T-helper 17 cell (primary cell): Measurements from ENCODE around the gene TRIM14. TPM values are rescaled to one million over a fixed set of nuclear protein-coding genes. Genes with fewer than 3 reads are reported as not detected.
A peak's percentile ranks its signal among the peaks of the same experiment; 100 is the strongest.

Experiments used
- ATAC-seq: fragments of 150-1000 bp; cut with Tn5 transposase; 2 replicates; pipeline ENCODE4 v1.10.0; 2021; ENCODE audit warnings: mild to moderate bottlenecking, moderate library complexity
- DNase-seq, 3 donors: peaks; one replicate each; pipeline versions ENCODE4 v3.0.0 to v3.0.0-alpha.2; 2020 to 2021
- H3K9me3 ChIP-seq: one replicate; pipeline ENCODE4 v1.7.0; 2013; ENCODE audit warnings: low read length, mild to moderate bottlenecking; ENCODE audit not compliant: control insufficient read depth, poor library complexity, severe bottlenecking
- H3K27ac Mint-ChIP-seq: one replicate; pipeline ENCODE4 v1.8.0; 2022; ENCODE audit warnings: mild to moderate bottlenecking, moderate library complexity, mixed read lengths
- H3K27me3 Mint-ChIP-seq: one replicate; pipeline ENCODE4 v1.8.0; 2022; ENCODE audit warnings: mixed read lengths
- H3K36me3 Mint-ChIP-seq: one replicate; pipeline ENCODE4 v1.8.0; 2022; ENCODE audit warnings: low read depth, mixed read lengths
- H3K4me1 Mint-ChIP-seq: one replicate; pipeline ENCODE4 v1.8.0; 2022; ENCODE audit warnings: mild to moderate bottlenecking, mixed read lengths
- H3K4me3 Mint-ChIP-seq: one replicate; pipeline ENCODE4 v1.8.0; 2022; ENCODE audit warnings: mild to moderate bottlenecking, moderate library complexity, mixed read lengths
- total RNA-seq, 4 donors: library from RNA in 2 of 4; stranded (reverse) in 2 of 4; gene quantifications; one replicate each; pipeline ENCODE4 v1.2.3 and lab custom pipeline; 2022 to 2026

Gene TRIM14
- total RNA-seq, 2 donors from 2014 or later: 63.8 to 64.6 TPM

DNA sequence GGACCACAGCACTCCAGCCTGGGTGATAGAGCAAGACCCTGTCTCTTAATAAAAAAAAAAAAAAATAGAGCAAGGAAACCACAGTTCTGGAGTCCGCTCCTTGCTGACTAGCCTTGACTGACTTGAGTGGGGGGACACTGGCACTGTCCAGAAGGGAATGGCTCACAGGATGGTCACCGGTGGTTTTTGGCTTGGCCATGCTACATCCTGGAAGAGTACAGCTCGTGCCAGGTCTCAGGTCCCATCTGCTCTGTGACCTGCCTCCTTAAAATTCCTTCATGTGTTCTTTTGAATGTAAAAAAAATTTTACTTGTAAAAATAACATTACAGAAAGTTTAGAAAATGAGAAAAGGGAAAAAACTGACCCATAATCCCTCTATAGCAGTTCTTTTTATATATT is 56.9 kb downstream of the TRIM14 start:
- Mint-ChIP-seq H3K4me3 (no peak overlapping the region), H3K27ac (peak overlapping the region; percentile 65), H3K27me3 (no peaks in the 10 kb centered on the region), H3K36me3 (peaks cover 2% of the 10 kb centered on the region), H3K4me1 (peaks cover 8% of the 10 kb centered on the region)
- no peak for ATAC-seq
- H3K9me3 ChIP-seq: no peaks in the 10 kb centered on the region
- no peak for DNase-seq

DNA sequence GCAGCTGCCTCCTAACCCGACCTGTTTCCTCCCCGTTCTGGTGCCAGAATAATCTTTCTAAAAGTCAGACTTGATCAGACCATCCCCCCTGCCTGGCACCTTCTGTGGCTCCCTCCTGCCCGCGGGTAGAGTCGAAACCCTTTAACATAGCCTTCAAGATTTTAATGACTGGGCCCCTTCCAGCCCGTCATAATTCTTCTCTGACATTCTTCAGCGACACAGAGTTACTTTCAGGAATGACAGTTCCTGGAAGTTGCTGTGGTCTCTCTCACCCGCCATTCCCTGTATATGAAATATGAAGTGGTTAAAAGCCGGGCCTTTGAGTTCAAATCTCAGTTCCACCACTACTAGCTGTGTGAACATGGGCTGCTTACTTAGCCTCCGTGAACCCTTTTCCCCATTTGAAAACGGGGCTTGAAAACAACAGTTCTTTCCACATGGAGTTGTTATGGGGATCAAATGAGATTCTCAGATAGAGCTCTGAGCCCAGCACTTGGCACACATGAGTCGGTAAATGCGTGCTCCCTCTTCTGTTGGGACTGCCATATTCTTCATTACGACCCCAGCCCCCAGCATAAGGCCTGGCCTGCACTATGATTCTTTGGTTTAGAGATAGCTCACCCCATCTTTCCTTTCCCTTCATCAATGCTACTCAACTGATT is 61.8 kb downstream of the TRIM14 start:
- no peaks in the 10 kb centered on the region for H3K9me3 ChIP-seq
- H3K27ac Mint-ChIP-seq: peak overlapping the region; percentile 97
- H3K36me3 Mint-ChIP-seq: peaks cover 6% of the 10 kb centered on the region
- peaks cover 17% of the 10 kb centered on the region for H3K4me1 Mint-ChIP-seq
- ATAC-seq (no peak), DNase-seq (no peak)
- H3K4me3 Mint-ChIP-seq: peak overlapping the region; percentile 99
- no peaks in the 10 kb centered on the region for H3K27me3 Mint-ChIP-seq

DNA sequence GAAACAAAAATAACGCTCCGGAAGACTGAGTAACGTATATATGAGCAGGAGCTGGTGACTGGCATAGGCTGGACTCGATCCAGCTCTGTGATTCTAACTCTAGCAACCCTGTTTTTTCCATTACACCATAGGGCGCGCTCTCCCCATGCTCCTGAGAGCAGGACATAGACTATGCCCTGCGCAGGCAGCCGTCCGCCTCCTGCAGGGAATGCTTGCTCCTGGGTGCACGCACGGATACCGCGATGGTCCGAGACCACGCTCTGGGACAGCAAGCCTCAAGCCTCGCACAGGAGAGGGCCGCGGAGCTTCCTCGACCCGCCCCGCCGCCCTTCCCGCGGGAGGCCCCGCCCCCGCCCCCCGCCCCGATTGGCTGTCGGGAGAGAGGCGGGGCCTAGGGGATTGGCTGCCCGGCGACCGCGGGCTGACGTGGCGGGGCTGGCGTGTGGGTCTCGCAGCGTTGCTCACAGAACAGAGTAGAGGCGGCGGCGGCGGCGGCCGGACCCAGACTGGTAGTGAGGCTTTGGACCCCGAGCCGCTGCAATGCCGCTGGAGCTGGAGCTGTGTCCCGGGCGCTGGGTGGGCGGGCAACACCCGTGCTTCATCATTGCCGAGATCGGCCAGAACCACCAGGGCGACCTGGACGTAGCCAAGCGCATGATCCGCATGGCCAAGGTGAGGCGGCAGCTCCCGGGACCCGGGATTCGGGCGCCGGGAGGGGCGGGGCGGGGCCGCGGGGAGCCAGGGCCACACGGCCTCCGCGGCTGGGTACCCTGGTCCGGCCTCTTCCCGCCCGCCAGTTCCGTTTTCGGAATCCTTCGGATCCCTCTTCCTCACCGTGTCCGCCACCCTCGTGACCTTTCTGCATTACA is 62.5 kb downstream of the TRIM14 start, which contains the start of gene NANS:
Gene NANS, plus strand, starts transcription at position 464 of the 869 bp plus-strand sequence. Its CDS starts 77 bp downstream, at position 541.
- peak; percentile 84 to 90 (median 89) for DNase-seq
- H3K9me3 ChIP-seq: no peaks in the 10 kb centered on the region
- Mint-ChIP-seq H3K4me1 (peaks cover 17% of the 10 kb centered on the region), H3K27me3 (no peaks in the 10 kb centered on the region), H3K4me3 (peak within 1 kb of the TSS; percentile 99), H3K27ac (peak within 1 kb of the TSS; percentile 97), H3K36me3 (peaks cover 6% of the 10 kb centered on the region)
- ATAC-seq: peak; percentile 98

DNA sequence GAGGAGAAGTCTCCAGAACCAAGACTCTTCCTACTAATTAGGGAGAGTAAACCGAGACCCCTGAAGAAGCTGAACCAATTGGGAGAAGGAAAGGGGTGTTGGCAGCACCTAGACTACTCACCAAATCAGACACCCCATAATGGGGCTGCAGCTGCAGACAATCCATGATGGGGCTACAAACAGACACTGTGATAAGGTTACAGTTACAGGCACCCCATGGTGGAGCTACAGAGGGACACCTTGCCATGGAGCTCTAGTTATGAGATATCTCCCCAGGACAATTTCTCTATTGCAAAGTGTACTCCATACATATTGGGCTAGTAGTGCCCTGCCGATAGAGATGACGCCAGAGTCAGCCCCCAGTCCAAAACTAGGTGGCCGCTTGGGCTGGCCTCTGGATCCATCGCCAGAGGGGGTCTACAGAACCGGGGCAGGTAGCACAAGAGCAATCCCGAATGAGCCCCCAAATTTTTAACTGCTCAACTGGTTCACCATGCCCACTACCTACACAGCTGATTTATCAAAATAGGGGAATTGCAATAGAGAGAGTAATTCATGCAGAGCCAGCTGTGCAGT is 64.6 kb downstream of the TRIM14 start:
- H3K4me3 Mint-ChIP-seq: no peak overlapping the region
- peaks cover 4% of the 10 kb centered on the region for H3K36me3 Mint-ChIP-seq
- no peak overlapping the region for H3K27ac Mint-ChIP-seq
- H3K4me1 Mint-ChIP-seq: peaks cover 16% of the 10 kb centered on the region
- H3K9me3 ChIP-seq: no peaks in the 10 kb centered on the region
- no peak for ATAC-seq
- H3K27me3 Mint-ChIP-seq: no peaks in the 10 kb centered on the region
- no peak for DNase-seq

DNA sequence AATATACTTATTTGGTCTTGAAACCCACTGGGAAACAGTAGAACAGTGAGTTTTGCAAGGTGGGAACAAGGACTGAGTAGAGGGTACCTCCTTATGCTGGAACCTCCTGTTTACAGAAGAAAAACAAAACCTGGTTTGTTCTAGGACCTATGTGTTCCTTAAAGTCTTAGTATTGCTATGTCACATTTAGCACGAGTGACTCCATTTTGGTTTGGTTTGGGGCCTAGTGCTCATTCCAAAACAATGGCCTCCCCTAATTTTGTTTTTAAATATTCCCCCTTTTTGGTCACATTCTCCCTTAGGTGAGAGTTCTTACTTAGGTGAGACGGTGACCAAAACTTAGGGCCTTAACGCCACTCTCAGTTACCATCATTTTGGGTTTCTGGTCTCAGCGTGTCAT is 68.7 kb downstream of the TRIM14 start:
- H3K4me1 Mint-ChIP-seq: peaks cover 2% of the 10 kb centered on the region
- no peak overlapping the region for H3K4me3 Mint-ChIP-seq
- no peak for ATAC-seq

DNA sequence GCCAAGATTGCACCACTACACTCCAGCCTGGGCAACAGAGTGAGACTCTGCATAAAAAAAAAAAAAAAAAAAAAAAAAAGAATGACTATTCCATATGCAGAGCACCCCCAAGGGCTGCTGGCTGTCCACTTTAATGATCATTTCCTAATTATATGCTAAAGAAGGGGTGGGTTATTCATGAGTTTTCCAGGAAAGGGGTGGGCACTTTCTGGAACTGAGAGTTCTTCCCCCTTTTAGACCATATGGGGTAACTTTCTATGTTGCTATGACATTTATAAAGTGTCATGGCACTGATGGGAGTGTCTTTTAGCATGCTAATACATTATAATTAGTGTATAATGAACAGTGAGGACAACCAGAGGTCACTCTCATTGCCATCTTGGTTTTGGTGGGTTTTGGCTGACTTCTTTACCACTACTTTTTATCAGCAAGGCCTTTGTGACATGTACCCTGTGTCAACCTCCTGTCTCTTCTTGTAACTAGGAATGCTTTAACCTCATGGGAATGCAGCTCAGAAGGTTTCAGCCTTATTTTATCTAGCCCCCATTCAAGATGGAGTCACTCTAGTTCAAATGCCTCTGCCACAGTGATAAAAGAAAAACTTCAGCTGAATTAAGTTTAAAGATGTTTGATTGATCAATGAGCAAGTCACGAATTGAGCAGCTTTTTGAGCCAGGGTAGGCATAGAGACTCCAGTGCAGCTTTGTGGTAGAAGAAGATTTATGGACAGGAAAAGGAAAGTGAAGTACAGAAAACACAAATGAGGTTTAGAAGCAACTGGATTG is 69.5 kb downstream of the TRIM14 start:
- Mint-ChIP-seq H3K27me3 (no peaks in the 10 kb centered on the region), H3K27ac (peak overlapping the region; percentile 77), H3K36me3 (peaks cover 2% of the 10 kb centered on the region), H3K4me1 (peaks cover 6% of the 10 kb centered on the region), H3K4me3 (no peak overlapping the region)
- ATAC-seq (no peak), DNase-seq (no peak)
- H3K9me3 ChIP-seq: no peaks in the 10 kb centered on the region

More for the DNA sequence above, 68.7 kb downstream of the TRIM14 start:
- Mint-ChIP-seq H3K27ac (peak overlapping the region; percentile 77), H3K36me3 (peaks cover 2% of the 10 kb centered on the region), H3K27me3 (no peaks in the 10 kb centered on the region)
- DNase-seq: no peak
- no peaks in the 10 kb centered on the region for H3K9me3 ChIP-seq

DNA sequence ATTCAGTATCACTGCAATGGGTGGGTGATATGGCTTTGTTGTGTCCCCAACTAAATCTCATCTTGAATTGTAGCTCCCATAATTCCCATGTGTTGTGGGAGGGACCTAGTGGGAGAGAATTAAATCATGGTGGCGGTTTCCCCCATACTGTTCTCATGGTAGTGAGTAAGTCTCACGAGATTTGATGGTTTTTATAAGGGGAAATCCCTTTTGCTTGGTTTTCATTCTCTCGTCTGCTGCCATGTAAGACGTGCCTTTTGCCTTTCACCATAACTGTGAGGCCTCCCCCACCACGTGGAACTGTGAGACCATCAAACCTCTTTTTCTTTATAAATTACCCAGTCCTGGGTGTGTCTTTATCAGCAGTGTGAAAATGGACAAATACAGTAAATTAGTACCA is 72.0 kb downstream of the TRIM14 start:
- H3K9me3 ChIP-seq: no peaks in the 10 kb centered on the region
- DNase-seq: no peak
- Mint-ChIP-seq H3K27me3 (no peaks in the 10 kb centered on the region), H3K36me3 (no peaks in the 10 kb centered on the region), H3K4me1 (peaks cover 6% of the 10 kb centered on the region), H3K4me3 (no peak overlapping the region), H3K27ac (peak overlapping the region; percentile 60)
- ATAC-seq: no peak

DNA sequence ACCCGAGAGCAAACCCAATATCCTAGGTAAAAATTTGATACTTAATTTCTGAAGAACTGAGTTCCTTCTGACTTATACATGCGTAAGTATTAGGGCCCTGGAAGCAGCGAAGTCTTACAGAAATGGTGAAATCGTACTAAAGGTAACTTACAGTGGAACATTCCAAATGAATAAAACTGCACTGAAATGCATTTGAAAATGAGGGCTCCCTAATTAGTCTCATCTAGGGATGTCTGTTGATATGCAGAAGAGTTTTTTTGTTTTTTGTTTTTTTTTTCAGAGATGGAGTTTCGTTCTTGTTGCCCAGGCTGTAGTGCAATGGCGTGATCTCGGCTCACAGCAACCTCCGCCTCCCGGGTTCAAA is 72.9 kb downstream of the TRIM14 start:
- H3K36me3 Mint-ChIP-seq: no peaks in the 10 kb centered on the region
- DNase-seq (no peak), ATAC-seq (no peak)
- H3K27ac Mint-ChIP-seq: peak overlapping the region; percentile 66
- peaks cover 6% of the 10 kb centered on the region for H3K4me1 Mint-ChIP-seq
- no peaks in the 10 kb centered on the region for H3K27me3 Mint-ChIP-seq
- no peaks in the 10 kb centered on the region for H3K9me3 ChIP-seq
- H3K4me3 Mint-ChIP-seq: peak overlapping the region; percentile 62

DNA sequence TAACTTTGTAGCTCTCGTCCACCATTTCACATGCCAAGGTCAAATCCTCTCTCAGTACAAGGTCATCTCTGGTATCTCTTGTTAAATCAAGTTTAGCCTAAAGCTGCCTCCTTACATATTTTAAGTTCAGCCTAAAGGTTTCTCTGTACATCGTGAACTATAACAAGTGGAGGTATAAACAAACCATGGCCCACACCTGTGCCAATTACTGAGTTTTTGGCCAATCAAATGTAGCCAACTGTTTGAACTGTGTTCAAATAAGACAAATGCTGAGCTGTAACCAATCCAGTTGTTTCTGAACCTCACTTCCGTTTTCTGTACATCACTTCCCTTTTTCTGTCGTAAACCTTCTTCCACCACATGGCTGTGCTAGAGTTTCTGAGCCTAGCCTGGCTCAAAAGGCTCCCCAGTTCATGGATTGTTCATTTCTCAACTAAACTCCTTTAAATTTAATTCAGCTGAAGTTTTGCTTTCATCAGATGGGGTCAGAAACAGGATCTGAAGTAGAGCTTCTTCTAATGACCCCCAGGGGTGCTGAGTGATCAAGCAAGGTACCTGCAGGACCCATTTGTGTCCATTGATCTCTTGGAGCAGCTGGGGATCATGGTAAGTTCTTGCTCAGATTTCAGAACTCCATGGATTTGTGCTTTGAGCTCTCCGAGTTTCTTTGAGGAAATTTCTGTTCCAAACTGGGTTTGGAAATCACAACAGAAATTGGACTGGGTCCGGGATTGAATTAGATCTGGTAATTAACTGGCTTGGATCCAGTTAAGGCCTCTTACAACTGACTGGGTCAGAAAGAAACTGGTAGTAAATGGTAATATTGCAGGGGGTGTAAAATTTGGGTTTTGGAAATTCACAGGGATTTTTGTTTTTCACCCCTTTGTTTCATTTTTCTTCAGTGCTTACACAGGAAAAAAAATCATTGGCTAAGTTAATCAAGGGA is 73.5 kb downstream of the TRIM14 start:
- ATAC-seq (peak; percentile 97), DNase-seq (no peak)
- Mint-ChIP-seq H3K27ac (peak overlapping the region; percentile 66), H3K4me1 (peaks cover 6% of the 10 kb centered on the region), H3K36me3 (peaks cover under 1% of the 10 kb centered on the region), H3K27me3 (peaks cover 4% of the 10 kb centered on the region), H3K4me3 (peak overlapping the region; percentile 62)
- H3K9me3 ChIP-seq: no peaks in the 10 kb centered on the region

DNA sequence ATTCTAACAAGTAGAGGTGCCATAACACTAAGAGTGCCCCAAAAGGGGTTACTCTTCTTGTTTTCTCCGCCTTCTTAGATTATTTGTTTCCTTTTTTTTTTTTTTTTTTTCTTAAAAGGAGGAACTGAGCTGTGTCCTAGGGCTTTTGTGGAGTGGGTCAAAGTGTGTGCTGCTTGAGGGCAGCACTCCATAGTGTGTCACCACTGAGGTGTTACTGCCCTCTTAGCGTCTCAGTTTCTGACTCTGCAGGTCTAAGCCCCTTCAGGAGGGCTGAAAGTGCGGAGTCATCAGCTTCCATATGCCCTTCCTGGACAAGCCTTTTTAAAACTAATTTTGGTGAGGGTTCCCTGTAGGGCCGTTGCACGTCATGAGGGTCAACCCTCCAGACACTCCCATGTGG is 75.1 kb downstream of the TRIM14 start:
- H3K9me3 ChIP-seq: no peaks in the 10 kb centered on the region
- ATAC-seq (no peak), DNase-seq (no peak)
- Mint-ChIP-seq H3K4me3 (no peak overlapping the region), H3K36me3 (peaks cover 6% of the 10 kb centered on the region), H3K4me1 (peaks cover 8% of the 10 kb centered on the region), H3K27me3 (peaks cover 15% of the 10 kb centered on the region), H3K27ac (no peak overlapping the region)

DNA sequence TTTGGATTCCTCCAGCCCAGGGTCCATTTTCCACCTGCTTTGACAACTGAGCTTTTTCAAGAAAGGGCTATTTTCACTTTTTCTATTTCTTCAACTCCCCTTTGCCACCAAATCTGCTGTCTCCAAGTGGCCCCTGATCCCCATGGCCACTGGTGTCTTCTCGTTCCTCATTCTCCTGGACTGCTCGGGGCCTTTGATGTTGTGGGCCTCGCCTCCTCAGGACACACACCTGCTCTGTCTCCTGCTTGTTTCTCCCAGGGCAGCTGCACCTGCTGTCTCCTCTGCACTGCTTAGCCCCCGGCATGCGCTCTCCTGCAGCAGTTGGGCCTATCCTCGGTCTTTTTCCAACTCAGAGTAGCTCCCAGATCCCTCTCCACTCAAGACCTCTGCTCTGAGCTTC is 78.8 kb downstream of the TRIM14 start:
- DNase-seq: no peak
- Mint-ChIP-seq H3K27me3 (peaks cover 15% of the 10 kb centered on the region), H3K4me1 (peaks cover 7% of the 10 kb centered on the region), H3K4me3 (no peak overlapping the region), H3K27ac (peak overlapping the region; percentile 19), H3K36me3 (peaks cover 6% of the 10 kb centered on the region)
- no peak for ATAC-seq
- H3K9me3 ChIP-seq: no peaks in the 10 kb centered on the region

DNA sequence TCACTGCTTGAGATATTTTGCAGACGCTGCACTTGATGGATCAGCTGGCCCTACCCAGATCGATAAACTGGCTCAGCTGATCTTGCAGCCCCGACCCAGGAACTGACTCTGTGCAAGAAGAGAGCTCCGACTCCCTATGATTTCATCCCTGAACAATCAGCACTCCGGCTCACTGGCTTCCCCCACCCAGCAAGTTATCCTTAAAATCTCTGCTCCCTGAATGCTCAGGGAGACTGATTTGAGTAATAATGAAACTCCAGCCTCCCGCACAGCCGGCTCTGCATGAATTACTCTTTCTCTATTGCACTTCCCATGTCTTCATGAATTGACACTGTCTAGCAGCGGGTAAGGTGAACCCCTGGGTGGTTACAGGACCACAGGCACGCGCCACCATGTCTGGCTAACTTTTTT is 79.4 kb downstream of the TRIM14 start:
- H3K9me3 ChIP-seq: no peaks in the 10 kb centered on the region
- Mint-ChIP-seq H3K27me3 (peaks cover 15% of the 10 kb centered on the region), H3K27ac (peak overlapping the region; percentile 19), H3K4me3 (no peak overlapping the region), H3K4me1 (peaks cover 7% of the 10 kb centered on the region), H3K36me3 (peaks cover 6% of the 10 kb centered on the region)
- ATAC-seq: no peak
- DNase-seq: no peak
